ENCODE measurements around the gene IPO4. TPM values are rescaled to one million over a fixed set of nuclear protein-coding genes. Genes with fewer than 3 reads are reported as not detected.

Gene IPO4
- total RNA-seq, 1 experiment from 2014 or later: 82.6 TPM

DNA sequence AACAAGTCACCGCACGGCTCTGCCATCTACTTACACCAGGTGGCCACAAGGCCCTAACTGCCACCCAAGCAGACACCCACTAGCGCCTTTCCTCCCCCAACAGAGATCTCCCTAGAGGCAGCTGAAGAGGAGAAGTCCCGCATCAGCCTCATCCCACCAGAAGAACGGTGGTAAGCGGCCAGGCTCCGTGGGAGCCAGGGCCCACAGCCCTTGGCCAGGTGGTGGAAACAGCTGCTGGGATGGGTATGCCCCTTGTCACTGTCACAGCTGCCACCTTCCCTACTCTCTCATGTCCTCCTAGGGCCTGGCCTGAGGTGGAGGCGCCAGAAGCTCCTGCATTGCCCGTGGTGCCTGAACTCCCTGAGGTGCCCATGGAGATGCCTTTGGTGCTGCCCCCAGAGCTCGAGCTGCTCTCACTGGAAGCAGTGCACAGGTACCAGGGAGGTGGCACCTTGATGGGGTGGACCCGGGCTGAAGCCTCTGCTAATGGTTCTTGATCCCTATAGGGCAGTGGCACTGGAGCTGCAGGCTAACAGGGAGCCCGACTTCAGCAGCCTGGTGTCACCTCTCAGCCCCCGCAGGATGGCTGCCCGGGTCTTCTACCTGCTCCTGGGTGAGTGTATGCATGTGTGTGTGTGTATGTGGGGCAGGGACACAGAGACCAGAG lies 9.2 kb downstream of the IPO4 start:
- Mint-ChIP-seq H3K27ac (ENCODE audit: unreplicated experiment) (peak overlapping the region; percentile 31), H3K27me3 (ENCODE audit: unreplicated experiment) (no peaks in the 10 kb centered on the region), H3K4me1 (ENCODE audit: low read depth, unreplicated experiment) (no peaks in the 10 kb centered on the region), H3K36me3 (ENCODE audit: insufficient read depth, unreplicated experiment) (peaks cover 67% of the 10 kb centered on the region), H3K9me3 (ENCODE audit: low read depth, unreplicated experiment) (no peaks in the 10 kb centered on the region), H3K4me3 (ENCODE audit: low read depth, unreplicated experiment) (no peak overlapping the region)
- TF ChIP-seq, protein P1, sequence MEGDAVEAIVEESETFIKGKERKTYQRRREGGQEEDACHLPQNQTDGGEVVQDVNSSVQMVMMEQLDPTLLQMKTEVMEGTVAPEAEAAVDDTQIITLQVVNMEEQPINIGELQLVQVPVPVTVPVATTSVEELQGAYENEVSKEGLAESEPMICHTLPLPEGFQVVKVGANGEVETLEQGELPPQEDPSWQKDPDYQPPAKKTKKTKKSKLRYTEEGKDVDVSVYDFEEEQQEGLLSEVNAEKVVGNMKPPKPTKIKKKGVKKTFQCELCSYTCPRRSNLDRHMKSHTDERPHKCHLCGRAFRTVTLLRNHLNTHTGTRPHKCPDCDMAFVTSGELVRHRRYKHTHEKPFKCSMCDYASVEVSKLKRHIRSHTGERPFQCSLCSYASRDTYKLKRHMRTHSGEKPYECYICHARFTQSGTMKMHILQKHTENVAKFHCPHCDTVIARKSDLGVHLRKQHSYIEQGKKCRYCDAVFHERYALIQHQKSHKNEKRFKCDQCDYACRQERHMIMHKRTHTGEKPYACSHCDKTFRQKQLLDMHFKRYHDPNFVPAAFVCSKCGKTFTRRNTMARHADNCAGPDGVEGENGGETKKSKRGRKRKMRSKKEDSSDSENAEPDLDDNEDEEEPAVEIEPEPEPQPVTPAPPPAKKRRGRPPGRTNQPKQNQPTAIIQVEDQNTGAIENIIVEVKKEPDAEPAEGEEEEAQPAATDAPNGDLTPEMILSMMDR (IDR thresholded peaks at IDR 0.05; ENCODE audit: unreplicated experiment): no peak
- intact Hi-C loops (cut with micrococcal nuclease; ENCODE audit: unreplicated experiment): no loop called here
- CTCF ChIA-PET: no interaction called here
- BruUV-seq (replicated peaks): no TSS peak
- DNase-seq: no peak

DNA sequence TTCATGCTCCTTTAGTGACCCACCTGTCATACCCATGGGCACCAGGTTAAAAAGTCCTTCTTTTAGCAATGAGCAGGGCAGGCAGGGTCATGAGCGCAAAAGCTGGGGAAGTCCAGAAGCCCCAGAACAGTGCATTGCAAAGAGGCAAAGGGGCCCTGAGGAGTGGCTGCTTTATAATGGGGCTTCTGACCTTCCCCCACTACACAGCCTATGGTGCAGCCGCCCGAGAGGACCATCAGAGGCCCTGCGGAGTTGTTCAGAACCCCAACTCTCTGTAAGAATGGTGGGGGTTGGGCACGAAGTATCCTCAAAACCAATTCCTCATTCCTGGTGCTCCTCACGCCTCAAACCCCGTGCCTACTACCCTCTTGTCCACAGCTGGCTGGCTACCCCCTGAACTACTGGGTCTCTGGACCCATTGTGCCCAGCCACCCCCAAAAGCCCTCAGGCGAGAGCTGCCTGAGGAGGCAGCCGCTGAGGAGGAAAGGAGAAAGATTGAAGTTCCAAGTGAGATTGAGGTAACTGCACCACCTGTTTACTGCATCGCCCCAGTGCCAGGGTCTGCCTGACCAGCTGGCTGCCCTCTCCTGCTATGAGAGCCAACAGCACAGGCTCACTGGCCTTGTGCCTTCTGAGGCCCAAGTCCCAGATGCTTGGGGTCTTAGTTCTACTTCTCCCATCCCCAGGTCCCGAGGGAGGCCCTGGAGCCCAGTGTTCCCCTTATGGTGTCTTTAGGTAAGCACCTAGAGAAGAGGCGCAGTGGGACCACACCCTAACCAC lies 10.0 kb downstream of the IPO4 start:
- no peak for DNase-seq
- Mint-ChIP-seq H3K36me3 (ENCODE audit: insufficient read depth, unreplicated experiment) (peaks cover 70% of the 10 kb centered on the region), H3K27me3 (ENCODE audit: unreplicated experiment) (no peaks in the 10 kb centered on the region), H3K4me1 (ENCODE audit: low read depth, unreplicated experiment) (no peaks in the 10 kb centered on the region), H3K4me3 (ENCODE audit: low read depth, unreplicated experiment) (no peak overlapping the region), H3K9me3 (ENCODE audit: low read depth, unreplicated experiment) (no peaks in the 10 kb centered on the region), H3K27ac (ENCODE audit: unreplicated experiment) (peak overlapping the region; percentile 31)
- CTCF ChIA-PET: no interaction called here
- intact Hi-C loops (cut with micrococcal nuclease; ENCODE audit: unreplicated experiment): no loop called here
- TF ChIP-seq, protein P1 (IDR thresholded peaks at IDR 0.05; ENCODE audit: unreplicated experiment): no peak
- BruUV-seq (replicated peaks): no TSS peak

DNA sequence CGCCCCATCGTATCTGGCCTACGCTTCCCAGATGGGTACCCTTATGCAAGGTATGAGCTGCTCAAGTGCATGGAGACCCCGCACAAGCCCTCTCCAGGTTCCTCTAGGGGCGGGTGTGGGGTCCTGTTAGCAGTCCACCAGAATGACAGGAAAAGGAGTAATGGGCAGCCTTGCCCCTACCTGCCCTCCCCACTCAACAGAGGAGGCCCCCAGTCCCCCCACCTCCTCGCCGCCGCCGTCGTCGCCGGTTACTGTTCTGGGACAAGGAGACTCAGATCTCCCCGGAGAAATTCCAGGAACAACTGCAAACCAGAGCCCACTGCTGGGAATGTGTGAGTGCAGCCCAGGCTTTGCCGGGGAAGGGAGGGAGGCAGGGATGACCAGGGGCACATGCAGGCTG lies 10.7 kb downstream of the IPO4 start:
- Mint-ChIP-seq H3K27me3 (ENCODE audit: unreplicated experiment) (no peaks in the 10 kb centered on the region), H3K36me3 (ENCODE audit: insufficient read depth, unreplicated experiment) (peaks cover 67% of the 10 kb centered on the region), H3K9me3 (ENCODE audit: low read depth, unreplicated experiment) (no peaks in the 10 kb centered on the region), H3K4me1 (ENCODE audit: low read depth, unreplicated experiment) (no peaks in the 10 kb centered on the region), H3K4me3 (ENCODE audit: low read depth, unreplicated experiment) (no peak overlapping the region), H3K27ac (ENCODE audit: unreplicated experiment) (no peak overlapping the region)
- CTCF ChIA-PET: no interaction called here
- intact Hi-C loops (cut with micrococcal nuclease; ENCODE audit: unreplicated experiment): no loop called here
- TF ChIP-seq, protein P1 (IDR thresholded peaks at IDR 0.05; ENCODE audit: unreplicated experiment): no peak
- BruUV-seq (replicated peaks): no TSS peak
- no peak for DNase-seq

DNA sequence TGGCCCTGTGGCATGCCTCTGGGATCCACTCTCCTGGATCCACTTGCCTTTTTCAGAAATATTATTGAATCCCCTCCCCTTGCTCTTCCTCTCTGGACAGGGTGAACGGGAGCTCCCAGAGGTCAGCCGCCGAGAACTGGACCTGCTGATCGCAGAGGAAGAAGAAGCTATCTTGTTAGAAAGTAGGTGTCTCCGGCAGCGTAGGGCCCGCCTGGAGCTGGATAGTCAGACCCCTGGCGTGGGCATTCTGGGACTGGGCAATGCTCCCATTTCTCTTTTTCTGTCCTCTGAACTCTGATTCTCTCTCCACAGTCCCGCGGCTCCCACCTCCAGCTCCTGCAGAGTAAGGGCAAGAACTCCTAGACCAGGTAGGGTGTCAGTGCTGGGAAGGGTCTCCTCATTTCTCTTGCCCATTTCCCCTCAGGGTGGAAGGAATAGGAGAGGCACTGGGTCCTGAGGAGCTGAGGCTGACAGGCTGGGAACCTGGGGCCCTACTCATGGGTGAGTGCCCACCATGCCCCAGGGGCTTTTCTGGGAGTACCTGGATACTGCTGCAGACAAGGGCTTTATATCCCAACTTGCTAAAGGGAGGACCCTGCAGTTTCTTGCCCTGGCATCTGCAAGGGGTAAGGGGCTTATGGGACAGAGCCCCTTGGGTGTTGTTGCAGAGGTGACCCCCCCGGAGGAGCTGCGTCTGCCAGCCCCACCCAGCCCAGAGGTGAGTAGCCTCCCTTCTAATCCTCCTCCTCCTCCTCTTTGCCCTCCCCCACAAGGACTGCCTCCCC lies 11.4 kb downstream of the IPO4 start:
- Mint-ChIP-seq H3K4me3 (ENCODE audit: low read depth, unreplicated experiment) (no peak overlapping the region), H3K27me3 (ENCODE audit: unreplicated experiment) (no peaks in the 10 kb centered on the region), H3K27ac (ENCODE audit: unreplicated experiment) (no peak overlapping the region), H3K4me1 (ENCODE audit: low read depth, unreplicated experiment) (no peaks in the 10 kb centered on the region), H3K9me3 (ENCODE audit: low read depth, unreplicated experiment) (no peaks in the 10 kb centered on the region), H3K36me3 (ENCODE audit: insufficient read depth, unreplicated experiment) (peaks cover 63% of the 10 kb centered on the region)
- no TSS peak for BruUV-seq (replicated peaks)
- TF ChIP-seq, protein P1 (IDR thresholded peaks at IDR 0.05; ENCODE audit: unreplicated experiment): no peak
- DNase-seq: no peak
- CTCF ChIA-PET: no interaction called here
- intact Hi-C loops (cut with micrococcal nuclease; ENCODE audit: unreplicated experiment): no loop called here

Data from Calu3 (cell line).